ENCODE measurements around the gene STEEP1.
"Not testable (repeated sequence)": the region's sequence is repeated elsewhere in the genome, so short reads cannot be mapped to it uniquely, and the experiment has no call there.

Gene STEEP1

GRCh38 chrX:119529345-119530276 is 35.6 kb downstream of the STEEP1 start:
- DNase-seq = peak; percentile 22

- DNase-seq = no peak
Measured at GRCh38 chrX:119523664-119524184, 41.5 kb downstream of the STEEP1 start.

- DNase-seq = no peak
Measured at GRCh38 chrX:119521246-119521645, 44.0 kb downstream of the STEEP1 start.

- DNase-seq = no peak
Measured at GRCh38 chrX:119518371-119518770, 46.8 kb downstream of the STEEP1 start.

DNA sequence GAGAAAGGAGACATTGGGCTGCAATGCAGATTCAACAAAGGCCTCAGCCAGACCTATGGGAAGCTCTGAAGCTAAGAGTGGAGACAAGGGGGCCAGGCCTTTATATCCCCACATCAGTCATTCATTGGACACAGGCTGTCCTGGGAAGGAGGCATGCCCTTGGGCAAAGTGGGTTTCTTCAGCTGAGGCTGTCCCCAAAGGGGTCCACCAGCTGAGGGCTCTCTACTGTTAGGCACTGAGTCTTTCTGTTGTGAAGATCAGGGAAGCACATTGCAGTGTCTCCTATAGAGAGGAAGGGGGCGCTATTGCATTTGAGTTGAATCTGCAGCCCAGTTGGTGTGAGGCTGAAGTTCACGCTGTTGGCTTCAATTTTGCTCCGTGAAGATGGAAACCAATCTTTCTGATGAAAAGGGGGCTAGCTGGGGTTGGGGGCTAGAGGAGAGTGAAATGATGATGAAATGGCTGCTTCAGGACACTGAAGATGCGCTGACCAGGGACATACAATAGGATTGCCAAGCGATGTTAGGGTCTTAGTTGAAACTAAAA is 49.0 kb downstream of the STEEP1 start:
- DNase-seq = peak; percentile 46

DNA sequence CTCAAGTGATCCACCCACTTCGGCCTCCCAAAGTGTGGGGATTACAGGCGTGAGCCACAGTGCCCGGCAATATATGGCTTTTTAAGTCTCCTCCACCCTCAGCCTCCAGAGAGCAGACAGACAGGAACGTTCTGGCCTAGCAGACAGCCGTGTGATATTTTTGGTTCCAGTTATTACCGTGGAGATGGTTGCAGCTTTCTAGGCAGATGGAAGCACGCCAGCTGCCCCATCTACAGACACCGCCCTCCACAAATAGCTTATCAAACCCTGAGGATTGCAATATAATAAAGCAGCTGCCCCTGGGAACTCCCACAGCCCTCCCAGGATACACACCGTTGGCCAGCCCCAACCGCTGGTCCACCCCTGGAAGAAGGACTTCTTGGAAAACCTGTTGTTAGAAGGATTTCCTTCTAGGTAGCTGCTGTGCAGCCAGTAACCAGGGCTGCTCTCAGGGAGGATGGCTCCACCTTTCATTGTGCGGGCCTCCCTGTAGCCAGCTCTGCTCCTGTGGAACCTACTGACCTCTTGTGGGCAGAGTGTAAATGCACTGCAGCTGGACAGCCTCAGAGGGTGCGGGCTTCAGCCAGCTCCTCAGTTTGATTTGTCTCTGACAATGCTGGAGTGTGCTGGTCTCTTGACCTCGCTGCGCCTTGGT is 52.9 kb downstream of the STEEP1 start:
- DNase-seq = peak; percentile 55

- no peak for DNase-seq
Measured at GRCh38 chrX:119507206-119507605, 58.0 kb downstream of the STEEP1 start.

- DNase-seq = no peak
Measured at GRCh38 chrX:119505945-119506344, 59.3 kb downstream of the STEEP1 start.

DNA sequence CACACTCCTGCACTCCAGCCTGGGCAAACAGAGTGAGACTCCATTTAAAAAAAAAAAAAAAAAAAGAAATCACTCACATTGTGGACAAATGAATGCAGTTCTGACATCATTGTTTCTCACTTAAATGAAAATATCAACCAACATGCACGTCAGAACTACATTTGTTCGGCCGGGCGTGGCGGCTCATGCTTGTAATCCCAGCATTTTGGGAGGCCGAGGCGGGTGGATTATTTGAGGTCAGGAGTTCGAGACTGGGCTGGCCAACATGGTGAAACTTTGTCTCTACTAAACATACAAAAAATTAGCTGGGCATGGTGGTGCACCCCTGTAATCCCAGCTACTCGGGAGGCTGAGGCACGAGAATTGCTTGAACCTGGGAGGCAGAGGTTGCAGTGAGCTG is 60.1 kb downstream of the STEEP1 start:
- DNase-seq = not testable (repeated sequence)

DNA sequence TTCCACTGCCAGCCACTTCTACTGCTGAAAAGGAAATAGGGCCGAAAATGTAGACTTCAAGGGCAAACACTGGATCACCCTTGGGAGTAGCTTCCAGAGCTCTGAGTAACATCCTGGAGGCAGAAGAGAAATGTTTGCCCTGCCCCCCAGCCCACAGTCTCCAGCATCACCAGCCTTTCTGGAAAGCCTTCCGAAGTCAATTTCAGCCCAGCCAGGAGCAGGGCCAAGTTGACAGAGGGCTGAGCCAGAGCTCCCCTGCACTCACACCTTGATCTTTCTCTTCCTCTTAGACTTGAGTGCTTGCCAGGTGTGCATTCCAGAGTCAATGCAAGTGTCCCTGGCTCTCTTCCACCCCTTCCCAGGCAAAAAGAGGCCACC is 61.7 kb downstream of the STEEP1 start:
- DNase-seq = peak; percentile 49

GRCh38 chrX:119502727-119503483 is 62.3 kb downstream of the STEEP1 start:
- no peak for DNase-seq

GRCh38 chrX:119501511-119502148 is 63.6 kb downstream of the STEEP1 start:
- no peak for DNase-seq

- DNase-seq = no peak
Measured at GRCh38 chrX:119500061-119500800, 65.0 kb downstream of the STEEP1 start.

DNA sequence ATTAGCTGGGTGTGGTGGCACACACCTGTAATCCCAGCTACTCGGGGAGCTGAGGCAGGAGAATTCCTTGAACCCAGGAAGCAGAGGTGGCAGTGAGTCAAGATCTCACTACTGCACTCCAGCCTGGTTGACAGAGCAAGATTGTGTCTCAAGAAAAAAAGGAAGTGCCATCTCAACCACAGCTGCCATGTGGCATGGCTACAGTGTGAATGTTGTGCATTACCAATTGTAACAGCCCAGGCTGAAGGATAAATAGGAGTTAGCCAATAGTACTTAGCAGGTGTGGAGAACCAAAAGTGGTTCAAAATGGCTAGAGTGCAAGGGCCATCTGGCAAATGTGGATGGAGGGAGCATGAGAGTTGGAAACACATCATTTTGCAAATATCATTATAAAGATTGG is 68.0 kb downstream of the STEEP1 start:
- no peak for DNase-seq

- no peak for DNase-seq
Measured at GRCh38 chrX:119495734-119496726, 69.2 kb downstream of the STEEP1 start.

DNA sequence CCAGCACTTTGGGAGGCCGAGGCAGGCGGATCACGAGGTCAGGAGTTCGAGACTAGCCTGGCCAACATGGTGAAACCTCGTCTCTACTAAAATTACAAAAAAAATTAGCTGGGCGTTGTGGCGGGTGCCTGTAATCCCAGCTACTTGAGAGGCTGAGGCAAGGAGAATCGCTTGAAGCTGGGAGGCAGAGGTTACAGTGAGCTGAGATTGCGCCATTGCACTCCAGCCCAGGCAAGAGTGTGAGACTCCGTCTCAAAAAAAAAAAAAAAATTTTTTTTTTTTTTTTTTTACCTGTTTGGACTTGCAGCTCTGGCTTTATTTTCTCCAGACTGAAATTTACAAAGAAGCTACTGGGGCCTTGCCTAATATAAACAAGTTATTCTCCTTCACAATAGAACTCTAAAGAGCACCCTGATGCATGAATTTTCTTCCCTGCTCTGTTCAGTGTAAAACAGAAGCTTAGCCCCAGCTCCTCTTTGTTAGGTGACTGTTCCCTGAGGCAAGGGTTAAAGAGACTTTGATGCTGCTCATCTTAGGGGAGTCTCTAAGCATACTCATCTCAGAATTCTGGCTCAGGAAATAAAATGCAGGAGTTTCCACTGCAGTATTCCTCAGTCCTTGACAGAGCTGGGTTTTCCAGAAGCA is 71.2 kb downstream of the STEEP1 start:
- not testable (repeated sequence) for DNase-seq

DNA sequence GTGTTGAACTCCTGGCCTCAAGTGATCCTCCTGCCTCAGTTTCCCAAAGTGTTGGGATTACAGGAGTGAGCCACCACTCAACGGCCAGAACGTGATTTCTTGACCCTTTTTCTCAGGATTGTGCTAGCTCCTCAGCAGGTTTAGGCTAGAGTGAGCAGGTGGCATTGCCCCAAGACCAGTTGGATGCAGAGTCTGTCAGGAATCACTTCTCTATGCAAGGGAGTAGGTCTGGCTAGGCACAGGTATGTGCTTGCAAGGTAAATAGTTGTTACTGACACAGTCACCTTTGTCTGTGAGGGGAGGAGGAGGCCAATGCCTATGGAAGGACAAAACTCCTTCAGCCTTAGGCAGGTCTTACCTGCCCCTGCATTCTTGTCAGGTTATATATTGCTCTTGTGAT is 72.7 kb downstream of the STEEP1 start:
- DNase-seq = no peak

DNA sequence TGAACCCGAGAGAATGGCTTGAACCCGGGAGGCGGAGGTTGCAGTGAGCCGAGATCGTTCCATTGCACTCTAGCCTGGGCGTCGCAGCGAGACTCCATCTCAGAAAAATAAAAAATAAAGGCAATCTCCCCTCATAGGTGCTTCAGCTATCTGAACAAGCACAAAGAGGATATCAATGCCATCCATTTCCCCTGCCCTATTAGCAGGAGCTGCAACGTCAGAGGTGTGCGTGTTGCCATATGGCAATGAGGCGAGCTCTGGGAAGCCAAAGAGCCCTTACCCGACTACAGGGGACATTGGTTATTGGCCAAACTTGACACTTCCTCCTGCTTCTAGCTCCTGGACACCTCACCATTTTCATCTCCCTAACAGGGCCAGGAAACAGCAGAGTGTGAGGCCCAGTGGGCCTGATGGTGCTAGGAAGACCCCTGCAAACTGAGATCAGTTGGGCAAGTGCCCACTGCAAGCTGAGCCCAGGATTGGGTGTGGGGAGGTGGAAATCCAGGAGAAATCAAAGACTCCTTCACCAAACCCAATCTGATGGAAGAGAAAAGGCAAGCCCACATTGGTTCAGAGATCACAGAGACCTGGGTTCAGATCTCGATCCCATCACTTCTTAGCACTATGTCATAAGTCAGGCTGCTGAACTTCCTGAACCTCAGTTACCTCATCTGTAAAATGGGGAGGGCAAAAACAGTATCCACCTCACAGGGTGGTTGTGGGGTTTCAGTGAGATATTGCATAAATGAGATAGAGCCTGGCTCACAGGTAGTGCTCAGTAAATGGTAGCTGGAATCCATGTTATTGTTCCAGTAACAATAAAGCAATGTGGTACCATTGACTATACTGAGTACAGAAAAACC is 75.8 kb downstream of the STEEP1 start:
- no peak for DNase-seq

DNA sequence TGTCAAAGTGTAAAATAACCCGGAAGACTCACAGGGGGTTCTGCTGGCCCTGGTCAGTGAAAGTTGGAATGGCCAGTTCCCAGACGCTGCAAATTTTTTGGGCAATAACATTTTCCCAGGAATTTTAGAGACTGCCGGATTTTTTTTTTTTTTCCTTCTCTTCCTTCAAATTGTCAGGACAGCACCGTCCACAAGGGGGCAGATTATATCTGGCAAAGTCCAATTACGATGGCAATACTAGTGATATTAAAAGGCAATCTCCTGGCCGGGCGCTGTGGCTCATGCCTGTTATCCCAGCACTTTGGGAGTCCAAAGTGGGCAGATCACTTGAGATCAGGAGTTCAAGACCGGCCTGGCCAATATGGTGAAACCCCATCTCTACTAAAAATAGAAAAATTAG is 76.5 kb downstream of the STEEP1 start:
- DNase-seq = peak; percentile 36
